Urinary bladder (tissue), 4 donors: ENCODE results near the gene PM20D2. TPM values are rescaled to one million over a fixed set of nuclear protein-coding genes. Genes with fewer than 3 reads are reported as not detected.

ENCODE experiments used
- DNase-seq: peaks from one replicate; pipeline ENCODE4 v3.0.0-alpha.2; 2015; ENCODE audit errors: extremely low spot score
- H3K27ac ChIP-seq: one replicate; pipeline ENCODE4 v1.5.1; 2013; ENCODE audit warnings: low read depth, mild to moderate bottlenecking, moderate library complexity
- H3K36me3 ChIP-seq: one replicate; pipeline ENCODE4 v1.6.1; 2013; ENCODE audit warnings: mild to moderate bottlenecking, moderate library complexity; ENCODE audit not compliant: insufficient read depth
- H3K4me1 ChIP-seq: one replicate; pipeline ENCODE4 v1.6.1; 2013; ENCODE audit warnings: mild to moderate bottlenecking, moderate library complexity; ENCODE audit not compliant: insufficient read depth
- H3K4me3 ChIP-seq: one replicate; pipeline ENCODE4 v1.5.1; 2013; ENCODE audit warnings: low read depth, low read length
- WGBS: extraction: QIAGEN DNeasy Blood & Tissue Kit; methylation state at CpG from one replicate; pipeline ENCODE4 v1.1.7; 2013; 5-methylcytosine and 5-hydroxymethylcytosine counted together
- polyA plus RNA-seq: library from polyadenylated mRNA; stranded (reverse); fragments of 200-250 nt; gene quantifications from one replicate; pipeline ENCODE4 v1.2.3, GENCODE V29; 2013
- total RNA-seq: library from RNA; depleted of rRNA; stranded (reverse); fragments of >200 nt; gene quantifications from one replicate; pipeline ENCODE4 v1.2.3, GENCODE V29; 2014
- donor health status: healthy with polysubstance abuse.
- donor health status: healthy.

The PM20D2 gene
- total and polyA plus RNA-seq, 2 donors: 16.1 to 31.3 TPM

DNA sequence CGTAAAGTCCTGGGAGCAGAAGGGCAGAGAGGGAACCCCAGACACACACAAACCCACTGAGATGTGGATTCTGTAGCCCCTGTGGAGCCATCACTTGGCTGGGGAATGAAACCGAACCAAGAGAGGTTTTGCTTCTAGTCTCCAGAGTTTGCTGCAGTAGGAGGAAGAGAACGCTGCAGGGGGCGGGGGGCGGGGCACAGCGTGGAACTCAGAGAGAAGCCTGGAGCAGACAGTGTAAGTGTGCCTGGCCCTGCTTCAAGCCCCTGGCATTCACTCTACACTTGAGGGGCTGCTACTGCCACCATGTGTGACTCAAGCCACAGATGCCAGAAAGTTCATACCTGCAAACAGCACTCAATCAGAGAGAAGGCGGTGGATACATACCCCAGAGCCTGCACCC, 52.4 kb downstream of the PM20D2 start:
- 78% methylated on average over 7 of the region's 7 CpGs for WGBS
- H3K27ac ChIP-seq: no peak overlapping the region
- no peaks in the 10 kb centered on the region for H3K4me1 ChIP-seq
- no peaks in the 10 kb centered on the region for H3K36me3 ChIP-seq
- no peak for DNase-seq
- no peak overlapping the region for H3K4me3 ChIP-seq

DNA sequence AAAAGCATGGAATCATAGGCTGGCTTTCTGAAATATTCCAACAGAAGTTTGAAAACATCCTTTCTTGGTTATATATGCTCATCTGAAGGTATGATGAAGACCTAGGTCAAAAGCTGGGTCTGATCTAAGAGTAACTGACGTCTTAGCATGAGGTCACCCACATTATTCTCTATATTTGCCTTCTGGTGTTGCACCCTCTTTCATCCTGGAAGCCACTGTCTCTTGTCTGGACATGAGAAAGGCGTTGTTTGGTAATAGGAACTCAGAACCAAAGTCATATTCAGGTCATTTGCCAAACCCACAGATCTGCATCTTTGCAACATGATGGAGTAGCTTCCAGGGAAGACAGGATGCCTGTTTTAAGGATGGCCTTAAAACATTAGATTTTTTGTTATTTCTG, 53.7 kb downstream of the PM20D2 start:
- 59% methylated on average over 2 of the region's 2 CpGs for WGBS
- Histone ChIP-seq H3K4me1 (no peaks in the 10 kb centered on the region), H3K4me3 (no peak overlapping the region), H3K36me3 (no peaks in the 10 kb centered on the region), H3K27ac (no peak overlapping the region)
- no peak for DNase-seq

DNA sequence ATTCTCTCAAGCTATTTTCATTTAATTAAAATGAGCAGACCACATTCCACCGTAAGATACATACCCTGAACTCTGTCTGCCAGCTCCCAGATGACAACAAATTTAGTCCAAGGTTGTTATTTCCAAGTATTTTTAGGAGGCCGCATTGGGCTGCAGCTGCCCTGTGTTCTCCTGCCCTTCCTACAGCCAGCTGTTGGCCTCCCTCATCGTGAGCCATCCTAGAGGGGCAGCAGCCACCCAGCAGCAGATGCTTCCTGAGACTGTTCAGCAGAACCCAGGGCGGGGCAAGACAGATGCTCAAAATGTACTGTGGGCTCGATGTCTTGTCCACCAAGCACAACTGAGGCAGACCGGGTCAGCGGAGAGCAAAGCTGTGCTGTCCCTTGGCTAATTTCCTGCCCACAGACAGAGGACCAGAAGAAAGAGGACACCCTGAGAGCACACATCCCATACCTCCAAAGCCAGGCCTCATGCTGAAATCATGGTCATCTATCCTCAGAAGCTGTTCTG, 54.9 kb downstream of the PM20D2 start:
- H3K36me3 ChIP-seq: no peaks in the 10 kb centered on the region
- H3K4me1 ChIP-seq: no peaks in the 10 kb centered on the region
- DNase-seq: no peak
- H3K4me3 ChIP-seq: no peak overlapping the region
- H3K27ac ChIP-seq: no peak overlapping the region
- 91% methylated on average over 7 of the region's 7 CpGs for WGBS

DNA sequence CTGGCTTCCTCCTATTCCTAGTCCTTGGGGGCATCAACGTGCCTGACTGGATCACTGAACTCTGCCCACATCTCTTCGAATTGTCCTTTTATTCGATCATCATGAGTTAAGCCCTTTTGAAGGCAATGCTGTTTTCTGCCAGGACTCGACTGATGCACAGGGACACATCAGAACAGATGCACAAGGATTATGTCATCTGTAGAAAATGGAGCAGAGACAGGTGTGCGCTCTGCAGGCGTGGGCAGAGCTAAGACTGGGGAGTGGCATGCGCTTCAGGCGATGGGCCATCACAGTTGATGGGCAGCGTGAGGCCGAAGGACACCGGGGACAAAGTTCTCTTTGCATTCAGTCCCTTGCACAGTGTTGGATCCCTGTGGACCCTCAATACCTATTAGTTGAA, 58.2 kb downstream of the PM20D2 start:
- 92% methylated on average over 11 of the region's 11 CpGs for WGBS
- H3K27ac ChIP-seq: no peak overlapping the region
- DNase-seq: no peak
- H3K4me1 ChIP-seq: no peaks in the 10 kb centered on the region
- H3K36me3 ChIP-seq: no peaks in the 10 kb centered on the region
- no peak overlapping the region for H3K4me3 ChIP-seq

DNA sequence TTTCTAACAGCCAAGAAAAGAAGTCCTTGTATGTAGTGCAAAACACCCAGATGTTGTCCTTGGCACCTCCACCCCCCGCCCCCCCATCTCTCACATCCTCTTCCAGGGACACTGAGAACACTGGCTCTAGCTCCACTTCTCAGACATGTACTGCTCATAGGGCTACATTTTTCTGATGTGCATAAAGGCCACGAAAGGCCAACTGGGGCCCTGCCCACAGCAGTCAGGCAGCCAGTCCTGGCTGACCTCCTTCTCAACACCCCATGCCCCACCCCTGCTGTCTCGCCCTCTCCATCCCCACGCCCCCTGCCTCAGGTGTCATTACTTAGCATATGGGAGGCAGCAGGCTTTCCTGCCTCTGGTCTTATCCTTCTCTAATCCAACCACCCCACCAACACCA, 60.0 kb downstream of the PM20D2 start:
- Histone ChIP-seq H3K27ac (no peak overlapping the region), H3K36me3 (no peaks in the 10 kb centered on the region), H3K4me1 (no peaks in the 10 kb centered on the region), H3K4me3 (no peak overlapping the region)
- WGBS: 79% methylated on average over 4 of the region's 4 CpGs
- no peak for DNase-seq

DNA sequence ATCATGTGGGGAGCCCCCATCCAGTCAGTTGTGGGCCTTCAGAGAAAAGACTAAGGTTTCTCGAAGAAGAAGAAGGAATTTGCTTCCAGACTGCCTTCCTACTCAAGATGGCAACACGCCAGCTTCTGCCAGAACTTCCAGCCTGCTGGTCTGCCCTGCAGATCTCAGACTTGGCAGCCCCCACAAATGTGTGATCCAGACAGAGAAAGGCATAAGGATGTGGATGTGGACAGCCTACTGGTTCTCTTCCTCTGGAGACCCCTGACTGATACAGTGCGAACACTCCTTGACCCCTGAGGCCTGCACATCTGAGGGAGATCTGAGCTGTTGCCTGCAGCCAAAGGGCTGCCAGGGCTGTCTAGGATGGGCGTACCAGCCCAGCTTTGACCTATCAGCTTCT, 62.7 kb downstream of the PM20D2 start:
- 52% methylated on average over 4 of the region's 4 CpGs for WGBS
- DNase-seq: no peak
- no peak overlapping the region for H3K27ac ChIP-seq
- no peaks in the 10 kb centered on the region for H3K4me1 ChIP-seq
- no peaks in the 10 kb centered on the region for H3K36me3 ChIP-seq
- no peak overlapping the region for H3K4me3 ChIP-seq

DNA sequence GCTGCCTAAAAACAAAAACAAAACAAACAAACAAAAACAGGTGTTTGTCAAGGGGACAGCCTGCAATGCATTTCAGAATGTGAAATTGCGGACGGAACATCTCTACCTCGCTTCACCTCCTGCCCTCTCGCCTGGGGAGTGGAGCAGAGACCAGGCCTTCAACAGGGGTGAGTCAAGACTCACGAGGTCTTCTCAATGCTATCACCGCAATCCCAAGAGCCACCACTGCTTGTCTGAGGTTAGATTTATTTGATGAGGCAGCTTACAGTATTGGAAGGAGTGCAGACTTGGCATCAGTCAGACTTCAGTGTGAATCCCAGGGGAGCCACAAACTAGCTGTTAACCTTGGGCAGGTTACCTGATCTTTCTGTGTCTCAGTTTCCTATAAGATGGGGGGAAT, 63.6 kb downstream of the PM20D2 start:
- H3K4me3 ChIP-seq: no peak overlapping the region
- no peaks in the 10 kb centered on the region for H3K36me3 ChIP-seq
- no peak for DNase-seq
- H3K4me1 ChIP-seq: no peaks in the 10 kb centered on the region
- no peak overlapping the region for H3K27ac ChIP-seq
- WGBS: 84% methylated on average over 6 of the region's 6 CpGs

DNA sequence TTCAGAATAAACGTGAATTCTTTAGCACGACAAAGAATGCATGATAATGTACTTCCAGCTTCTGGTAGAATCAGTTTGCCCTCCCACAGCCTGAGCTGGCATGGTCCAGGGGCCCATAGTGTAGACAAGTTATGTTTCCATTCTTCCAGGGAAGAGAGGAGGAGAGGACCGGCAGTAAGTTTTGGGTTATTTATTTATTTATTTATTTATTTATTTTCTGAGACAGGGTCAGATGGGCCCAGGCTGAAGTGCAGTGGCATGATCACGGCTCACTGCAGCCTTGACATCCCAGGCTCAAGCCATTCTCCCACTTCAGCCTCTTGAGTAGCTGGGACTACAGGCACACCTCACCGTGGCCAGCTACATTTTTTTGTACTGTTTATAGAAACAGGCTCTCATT, 66.6 kb downstream of the PM20D2 start:
- no peaks in the 10 kb centered on the region for H3K36me3 ChIP-seq
- H3K4me3 ChIP-seq: no peak overlapping the region
- DNase-seq: no peak
- no peak overlapping the region for H3K27ac ChIP-seq
- no peaks in the 10 kb centered on the region for H3K4me1 ChIP-seq
- WGBS: 61% methylated on average over 5 of the region's 5 CpGs

DNA sequence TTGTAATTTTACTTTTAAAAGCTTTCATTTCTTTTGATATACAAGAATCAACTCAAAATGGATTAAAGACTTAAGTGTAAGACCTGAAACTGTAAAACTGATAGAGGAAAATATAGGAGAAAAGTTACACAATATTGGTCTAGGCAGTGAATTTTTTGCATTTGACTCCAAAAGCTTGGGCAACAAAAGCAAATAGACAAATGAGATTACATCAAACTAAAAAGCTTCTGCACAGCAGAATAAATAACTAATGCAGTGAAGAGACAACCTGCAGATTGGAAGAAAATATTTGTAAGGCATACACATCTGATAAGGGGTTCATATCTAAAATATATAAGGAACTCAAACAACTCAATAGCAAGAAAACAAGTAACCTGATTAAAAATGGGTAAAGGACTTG, 68.3 kb downstream of the PM20D2 start:
- no peaks in the 10 kb centered on the region for H3K36me3 ChIP-seq
- no peak for DNase-seq

More for the DNA sequence above, 68.3 kb downstream of the PM20D2 start:
- Histone ChIP-seq H3K4me1 (no peaks in the 10 kb centered on the region), H3K27ac (no peak overlapping the region), H3K4me3 (no peak overlapping the region)

Other genes with a start within 250 kb of the PM20D2 start
- 35.0 TPM for gene RNGTT, start 182.4 kb upstream of the PM20D2 start, total RNA-seq
- 6.8 TPM for gene RNGTT, start 182.4 kb upstream of the PM20D2 start, polyA plus RNA-seq
- gene PNRC1, start 65.3 kb upstream of the PM20D2 start, total RNA-seq: 224 TPM
- gene PNRC1, start 65.3 kb upstream of the PM20D2 start, polyA plus RNA-seq: 147 TPM
- 8.6 TPM for gene SRSF12, start 28.0 kb upstream of the PM20D2 start, total RNA-seq
- 1.3 TPM for gene SRSF12, start 28.0 kb upstream of the PM20D2 start, polyA plus RNA-seq
- gene GABRR1, start 71.3 kb downstream of the PM20D2 start, total RNA-seq: not detected
- gene GABRR1, start 71.3 kb downstream of the PM20D2 start, polyA plus RNA-seq: 0.11 TPM
- 1.1 TPM for gene GABRR2, start 169.2 kb downstream of the PM20D2 start, total RNA-seq
- 0.66 TPM for gene GABRR2, start 169.2 kb downstream of the PM20D2 start, polyA plus RNA-seq
- gene UBE2J1, start 206.7 kb downstream of the PM20D2 start, total RNA-seq: 58.7 TPM
- gene UBE2J1, start 206.7 kb downstream of the PM20D2 start, polyA plus RNA-seq: 26.4 TPM